H1 (cell line): ENCODE data around the gene RAD51C. TPM values are rescaled to one million over a fixed set of nuclear protein-coding genes. Genes with fewer than 3 reads are reported as not detected.

Experiments
- CTCF ChIA-PET: fragments of 300-600 bp; sonication (Branson Sonifier 250); formaldehyde crosslinking; loops from one replicate; lab custom pipeline; 2021; ENCODE audit not compliant: partially characterized antibody; lab: Charles Lee
- POLR2A ChIA-PET: fragments of 300-600 bp; sonication (Branson Sonifier 250); formaldehyde crosslinking; loops from one replicate; lab custom pipeline; 2021; ENCODE audit warnings: inconsistent platforms; ENCODE audit not compliant: partially characterized antibody; lab: Charles Lee
- DNase-seq, 2 experiments: peaks; one replicate each; pipeline versions ENCODE4 v3.0.0 to v3.0.0-alpha.2; 2010 to 2022; ENCODE audit warnings: low spot score in 2 of 2, low read depth in 1 of 2, mixed read lengths in 1 of 2
- FAIRE-seq: peaks from 2 replicates; lab custom pipeline; 2011; peaks lifted over from hg19 to GRCh38; lab: Jason Lieb, UNC
- H2AFZ ChIP-seq: 2 replicates; pipeline ENCODE4 v1.8.1; 2012; ENCODE audit warnings: low read length, inconsistent platforms
- H2AK5ac ChIP-seq: 2 replicates; pipeline ENCODE4 v1.6.1; 2013; ENCODE audit warnings: low read depth, low read length
- H2BK120ac ChIP-seq: replicated peaks from 2 replicates; pipeline ENCODE3; 2013; ENCODE audit warnings: low read depth, low read length, inconsistent platforms
- H2BK12ac ChIP-seq: 2 replicates; pipeline ENCODE4 v1.6.1; 2013; ENCODE audit warnings: low read depth, low read length
- H2BK15ac ChIP-seq: 2 replicates; pipeline ENCODE4 v1.6.1; 2013; ENCODE audit warnings: low read length
- H2BK20ac ChIP-seq: 2 replicates; pipeline ENCODE4 v1.6.1; 2013; ENCODE audit warnings: low read length
- H2BK5ac ChIP-seq: 2 replicates; pipeline ENCODE4 v1.6.1; 2013; ENCODE audit warnings: low read depth, low read length
- H3K14ac ChIP-seq: 2 replicates; pipeline ENCODE4 v1.6.1; 2013; ENCODE audit warnings: inconsistent platforms; ENCODE audit not compliant: insufficient read length
- H3K18ac ChIP-seq: 2 replicates; pipeline ENCODE4 v1.6.1; 2013; ENCODE audit warnings: low read length; ENCODE audit errors: extremely low read depth
- H3K23ac ChIP-seq: 2 replicates; pipeline ENCODE4 v1.6.1; 2013; ENCODE audit warnings: inconsistent platforms; ENCODE audit not compliant: insufficient read length
- H3K23me2 ChIP-seq: 2 replicates; pipeline ENCODE4 v1.6.1; 2013; ENCODE audit warnings: low read depth, low read length
- H3K27ac ChIP-seq: 2 replicates; pipeline ENCODE4 v1.6.1; 2011; ENCODE audit warnings: low read depth, low read length, inconsistent platforms
- H3K27me3 ChIP-seq, 4 experiments: replicated peaks in 1 of 4; 1 replicate in 1 of 4; 2 replicates in 3 of 4; pipeline versions ENCODE4 v1.6.1 to v1.8.1; 2011 to 2013; ENCODE audit warnings: low read length in 3 of 4, mild to moderate bottlenecking in 3 of 4, inconsistent platforms in 2 of 4, mixed read lengths in 2 of 4, moderate library complexity in 1 of 4; ENCODE audit not compliant: control insufficient read depth in 3 of 4, insufficient read depth in 3 of 4; ENCODE audit errors: extremely low read depth in 1 of 4
- H3K36me3 ChIP-seq, 4 experiments: 2 replicates each; pipeline versions ENCODE4 v1.6.1 to v1.8.1; 2011 to 2013; ENCODE audit warnings: mild to moderate bottlenecking in 4 of 4, low read length in 3 of 4, moderate library complexity in 2 of 4, control low read depth in 1 of 4, inconsistent platforms in 1 of 4; ENCODE audit not compliant: insufficient read depth in 4 of 4, control insufficient read depth in 2 of 4
- H3K4ac ChIP-seq: replicated peaks from 2 replicates; pipeline ENCODE3; 2013; ENCODE audit warnings: low read length, low read depth, mixed read lengths, inconsistent platforms; ENCODE audit not compliant: insufficient read length
- H3K4me1 ChIP-seq, 4 experiments: replicated peaks in 1 of 4; 1 replicate in 1 of 4; 2 replicates in 3 of 4; pipeline versions ENCODE4 v1.6.1 to v1.8.1; 2011 to 2013; ENCODE audit warnings: low read length in 3 of 4, inconsistent platforms in 2 of 4, mixed read lengths in 1 of 4; ENCODE audit not compliant: insufficient read depth in 4 of 4, control insufficient read depth in 3 of 4
- H3K4me2 ChIP-seq, 2 experiments: 2 replicates each; pipeline versions ENCODE4 v1.6.1 to v1.8.1; 2011 to 2013; ENCODE audit warnings: low read depth in 2 of 2, low read length in 2 of 2, control low read depth in 1 of 2, inconsistent platforms in 1 of 2, mild to moderate bottlenecking in 1 of 2; ENCODE audit not compliant: insufficient read depth in 1 of 2
- H3K4me3 ChIP-seq, 4 experiments: fragments of 200-600, 300-600 bp in 1 of 4; sonication (generic), shearing (Covaris generic), sonication (Bioruptor Twin) in 1 of 4; 2 replicates each; pipeline versions ENCODE4 v1.5.1 to v1.8.1; 2011 to 2016; ENCODE audit warnings: low read length in 4 of 4, low read depth in 3 of 4, control low read depth in 2 of 4, inconsistent platforms in 2 of 4, mild to moderate bottlenecking in 2 of 4, mixed read lengths in 1 of 4, moderate library complexity in 1 of 4; ENCODE audit not compliant: insufficient read depth in 2 of 4; ENCODE audit errors: extremely low read depth in 1 of 4
- H3K56ac ChIP-seq: replicated peaks from 2 replicates; pipeline ENCODE3; 2013; ENCODE audit warnings: low read depth, mild to moderate bottlenecking, mixed read lengths, low read length, inconsistent platforms; ENCODE audit not compliant: insufficient read length
- H3K79me1 ChIP-seq: 2 replicates; pipeline ENCODE4 v1.6.1; 2013; ENCODE audit warnings: low read depth, low read length, control low read depth
- H3K79me2 ChIP-seq, 2 experiments: 2 replicates each; pipeline versions ENCODE4 v1.6.1 to v1.8.1; 2012 to 2013; ENCODE audit warnings: low read length in 2 of 2, mild to moderate bottlenecking in 2 of 2, inconsistent platforms in 1 of 2; ENCODE audit not compliant: insufficient read depth in 2 of 2, control insufficient read depth in 1 of 2
- H3K9ac ChIP-seq, 4 experiments: replicated peaks in 1 of 4; 1 replicate in 1 of 4; 2 replicates in 3 of 4; pipeline versions ENCODE4 v1.6.1 to v1.8.1; 2011 to 2013; ENCODE audit warnings: low read depth in 3 of 4, low read length in 3 of 4, control low read depth in 2 of 4, mild to moderate bottlenecking in 2 of 4, moderate library complexity in 2 of 4, inconsistent platforms in 1 of 4; ENCODE audit errors: extremely low read depth in 1 of 4
- H3K9me3 ChIP-seq, 2 experiments: 2 replicates each; pipeline versions ENCODE4 v1.6.1 to v1.8.1; 2012 to 2013; ENCODE audit warnings: mild to moderate bottlenecking in 2 of 2, moderate library complexity in 2 of 2, control low read depth in 1 of 2, inconsistent platforms in 1 of 2, low read depth in 1 of 2, low read length in 1 of 2, mixed read lengths in 1 of 2; ENCODE audit not compliant: insufficient read depth in 2 of 2
- H4K20me1 ChIP-seq, 2 experiments: replicated peaks in 1 of 2; 2 replicates each; pipeline versions ENCODE3 to v1.8.1; 2011 to 2013; ENCODE audit warnings: inconsistent platforms in 2 of 2, low read length in 2 of 2, mild to moderate bottlenecking in 1 of 2; ENCODE audit not compliant: insufficient read depth in 2 of 2, control insufficient read depth in 1 of 2
- H4K5ac ChIP-seq: 2 replicates; pipeline ENCODE4 v1.6.1; 2013; ENCODE audit warnings: low read length, low read depth, mixed read lengths, inconsistent platforms; ENCODE audit not compliant: insufficient read length
- H4K8ac ChIP-seq: 2 replicates; pipeline ENCODE4 v1.8.0; 2013; ENCODE audit warnings: mild to moderate bottlenecking, moderate library complexity, low read length, inconsistent platforms; ENCODE audit not compliant: insufficient read depth; ENCODE audit errors: extremely low read depth
- H4K91ac ChIP-seq: replicated peaks from 2 replicates; pipeline ENCODE3; 2013; ENCODE audit warnings: low read length, mixed read lengths, inconsistent platforms; ENCODE audit not compliant: insufficient read length
- EZH2 ChIP-seq: fragments of 200-600 bp; sonication (generic); IDR thresholded peaks from 2 replicates; pipeline ENCODE4 v1.7.1; 2012; ENCODE audit warnings: low read depth, mild to moderate bottlenecking, moderate library complexity, low read length, inconsistent platforms; ENCODE audit not compliant: severe bottlenecking
- GTF2F1 ChIP-seq: IDR thresholded peaks from 2 replicates; pipeline ENCODE4 v1.6.1; 2012; ENCODE audit warnings: low read depth, low read length, improper control_type of control experiment, borderline replicate concordance
- JUN ChIP-seq: IDR thresholded peaks from 2 replicates; pipeline ENCODE4 v1.6.1; 2011; ENCODE audit warnings: low read depth, mild to moderate bottlenecking, improper control_type of control experiment, low read length
- NANOG ChIP-seq: IDR thresholded peaks from 2 replicates; pipeline ENCODE4 v1.6.1; 2011; ENCODE audit warnings: low read length, low read depth, mild to moderate bottlenecking, inconsistent platforms; ENCODE audit not compliant: insufficient read depth, poor library complexity, severe bottlenecking
- SRF ChIP-seq: IDR thresholded peaks from 2 replicates; pipeline ENCODE4 v1.6.1; 2011; ENCODE audit warnings: mild to moderate bottlenecking, low read depth, low read length, moderate library complexity
- SUZ12 ChIP-seq: fragments of 200-600 bp; sonication (generic); IDR thresholded peaks from 2 replicates; pipeline ENCODE4 v1.6.1; 2012; ENCODE audit warnings: mild to moderate bottlenecking, inconsistent platforms, low read length, moderate library complexity, mixed read lengths
- TAF7 ChIP-seq: optimal IDR thresholded peaks from 2 replicates; pipeline ENCODE3; 2011; ENCODE audit warnings: low read depth, mild to moderate bottlenecking, inconsistent platforms, low read length, moderate library complexity, borderline replicate concordance
- WGBS, 2 experiments: shearing (Covaris generic) in 1 of 2; methylation state at CpG; one replicate each; pipeline versions ENCODE4 v1.1.6 to v1.1.7; 2013 to 2015; ENCODE audit warnings: low lambda C conversion rate in 2 of 2, mixed read lengths in 2 of 2, inconsistent platforms in 1 of 2, low coverage in 1 of 2, missing lambda C conversion rate in 1 of 2; ENCODE audit not compliant: insufficient replicate concordance in 2 of 2, insufficient coverage in 1 of 2, insufficient read length in 1 of 2; ENCODE audit errors: extremely low coverage in 1 of 2, missing lambda C conversion rate in 1 of 2; 5-methylcytosine and 5-hydroxymethylcytosine counted together
- polyA plus RNA-seq, 7 experiments: library from polyadenylated mRNA; depleted of rRNA in 3 of 7; stranded (reverse) in 5 of 7; unstranded in 2 of 7; fragments of >200 nt in 5 of 7; fragments of 200-250 nt in 2 of 7; gene quantifications; 1 replicate in 5 of 7; 2 replicates in 1 of 7; 4 replicates in 1 of 7; pipeline versions ENCODE4 v1.2.1 to v1.2.3, GENCODE V29; 2011 to 2013; ENCODE audit warnings: missing spikeins in 2 of 7, mixed read lengths in 2 of 7
- total RNA-seq: library from RNA; stranded (reverse); fragmentation: NEBNext Ultra II Directional; extraction: Animal tissue kit (Norgen Biotek cat#: 25700); gene quantifications from 2 replicates; pipeline ENCODE4 v1.2.1, GENCODE V29; 2021

The RAD51C gene
- total and polyA plus RNA-seq, 2 of the 8 experiments (the other 6 are each of a cell fraction or from before 2014, with no cell fraction given): 10.4 to 21.7 TPM

- Histone ChIP-seq H2BK5ac (no peak overlapping the region), H3K4me2 (no peak overlapping the region), H4K20me1 (no peaks in the 10 kb centered on the region), H2AK5ac (no peak overlapping the region), H2BK12ac (no peak overlapping the region), H3K23ac (no peak overlapping the region), H3K36me3 (no peaks in the 10 kb centered on the region), H2BK15ac (no peak overlapping the region), H3K9me3 (no peaks in the 10 kb centered on the region), H3K79me2 (no peaks in the 10 kb centered on the region), H3K4me3 (no peak overlapping the region), H2BK20ac (no peak overlapping the region), H3K18ac (no peak overlapping the region), H2BK120ac (no peak overlapping the region), H4K91ac (no peak overlapping the region), H2AFZ (no peak overlapping the region), H3K27me3 (no peaks in the 10 kb centered on the region), H3K9ac (no peak overlapping the region), H3K79me1 (no peaks in the 10 kb centered on the region), H4K8ac (no peak overlapping the region), H4K5ac (no peak overlapping the region), H3K23me2 (no peaks in the 10 kb centered on the region), H3K14ac (no peak overlapping the region), H3K56ac (no peak overlapping the region), H3K27ac (no peak overlapping the region), H3K4ac (no peak overlapping the region), H3K4me1 (peaks cover 0 to 4% (median 1%) of the 10 kb centered on the region in 4 experiments; a peak in 2 of 7 replicates)
- ChIA-PET POLR2A (interaction anchor here (1.9 to 3.3 kb wide), 3 partner anchors 10 to 37 kb away, joined by 9 to 17 read pairs (median 12); no protein-coding TSS in a partner anchor), CTCF (interaction anchor here (0.8 to 1.4 kb wide), 2 partner anchors 36 to 939 kb away, joined by 3 read pairs; no protein-coding TSS in a partner anchor)
- FAIRE-seq: no peak
- 97% methylated on average over 2 of the region's 2 CpGs; no CpG with 5 or more reads in 1 of the 2 experiments for WGBS, 2 experiments
- no peak for DNase-seq
- TF ChIP-seq EZH2 (no peak), NANOG (no peak), GTF2F1 (no peak), TAF7 (no peak), SRF (no peak), SUZ12 (no peak), JUN (no peak)
These were observed 23.8 kb upstream of the RAD51C start for GRCh38 chr17:58668598-58668935.
